Measurements from ENCODE around the gene BICRA. TPM values are rescaled to one million over a fixed set of nuclear protein-coding genes. Genes with fewer than 3 reads are reported as not detected.

Gene BICRA
- total RNA-seq, 2 experiments from 2014 or later = 4.4 to 16.0 TPM

DNA sequence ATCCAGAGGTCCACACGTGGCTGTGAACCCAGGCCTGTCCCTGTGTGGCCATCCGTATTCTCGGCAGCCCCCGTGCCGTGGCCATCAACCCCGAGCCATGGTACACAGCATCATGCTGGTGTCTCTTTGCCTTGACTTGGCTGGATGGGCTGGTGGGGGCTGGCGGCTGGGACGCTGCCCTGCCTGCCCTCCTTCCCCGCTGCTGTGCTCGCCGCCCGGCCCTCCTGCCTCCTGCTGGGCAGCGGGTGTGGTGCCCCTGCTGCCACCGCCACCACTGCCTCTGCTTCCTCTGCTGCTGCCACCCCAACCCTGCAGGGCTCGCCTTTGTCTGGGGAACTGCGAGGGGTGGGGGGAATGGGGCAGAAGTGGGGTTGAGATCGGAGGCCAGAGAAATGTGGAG, 84.6 kb downstream of the BICRA start:
- TF ChIP-seq, protein P1, sequence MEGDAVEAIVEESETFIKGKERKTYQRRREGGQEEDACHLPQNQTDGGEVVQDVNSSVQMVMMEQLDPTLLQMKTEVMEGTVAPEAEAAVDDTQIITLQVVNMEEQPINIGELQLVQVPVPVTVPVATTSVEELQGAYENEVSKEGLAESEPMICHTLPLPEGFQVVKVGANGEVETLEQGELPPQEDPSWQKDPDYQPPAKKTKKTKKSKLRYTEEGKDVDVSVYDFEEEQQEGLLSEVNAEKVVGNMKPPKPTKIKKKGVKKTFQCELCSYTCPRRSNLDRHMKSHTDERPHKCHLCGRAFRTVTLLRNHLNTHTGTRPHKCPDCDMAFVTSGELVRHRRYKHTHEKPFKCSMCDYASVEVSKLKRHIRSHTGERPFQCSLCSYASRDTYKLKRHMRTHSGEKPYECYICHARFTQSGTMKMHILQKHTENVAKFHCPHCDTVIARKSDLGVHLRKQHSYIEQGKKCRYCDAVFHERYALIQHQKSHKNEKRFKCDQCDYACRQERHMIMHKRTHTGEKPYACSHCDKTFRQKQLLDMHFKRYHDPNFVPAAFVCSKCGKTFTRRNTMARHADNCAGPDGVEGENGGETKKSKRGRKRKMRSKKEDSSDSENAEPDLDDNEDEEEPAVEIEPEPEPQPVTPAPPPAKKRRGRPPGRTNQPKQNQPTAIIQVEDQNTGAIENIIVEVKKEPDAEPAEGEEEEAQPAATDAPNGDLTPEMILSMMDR (conservative IDR thresholded peaks at IDR 0.05; ENCODE audit: low read length) = no peak
- no peak for TF ChIP-seq EZH2phosphoT487 (IDR thresholded peaks at IDR 0.05; ENCODE audit: borderline replicate concordance, low read depth, low read length)
- BruUV-seq (replicated peaks) = no TSS peak
- peaks cover 5% of the 10 kb centered on the region for H3K4me1 ChIP-seq (ENCODE audit: insufficient read depth, low read length, poor library complexity, severe bottlenecking)
- peaks cover 14% of the 10 kb centered on the region for H3K36me3 ChIP-seq (ENCODE audit: insufficient read depth, low read length)
- ChIA-PET CTCF (ENCODE audit: unreplicated experiment) (no interaction called here), POLR2A (no interaction called here)
- no peaks in the 10 kb centered on the region for H3K9me2 ChIP-seq (ENCODE audit: insufficient read depth, low read length)
- no peak for DNase-seq (ENCODE audit: low spot score)
- intact Hi-C loops (cut with micrococcal nuclease; ENCODE audit: unreplicated experiment) = no loop called here
- no peaks in the 10 kb centered on the region for H3K79me2 ChIP-seq (ENCODE audit: insufficient read depth, low read depth, low read length)
- H2AFZ ChIP-seq (ENCODE audit: low read length) = no peak overlapping the region
- no peak overlapping the region for H3K27ac ChIP-seq (ENCODE audit: low read depth, low read length, poor library complexity, severe bottlenecking)
- H4K20me1 ChIP-seq (ENCODE audit: insufficient read depth, low read length) = no peaks in the 10 kb centered on the region
- H3K9me3 ChIP-seq (ENCODE audit: low read length) = no peaks in the 10 kb centered on the region
- H3K4me2 ChIP-seq (ENCODE audit: low read length) = no peak overlapping the region
- H3K4me3 ChIP-seq (ENCODE audit: low read depth, low read length, poor library complexity, severe bottlenecking) = no peak overlapping the region

DNA sequence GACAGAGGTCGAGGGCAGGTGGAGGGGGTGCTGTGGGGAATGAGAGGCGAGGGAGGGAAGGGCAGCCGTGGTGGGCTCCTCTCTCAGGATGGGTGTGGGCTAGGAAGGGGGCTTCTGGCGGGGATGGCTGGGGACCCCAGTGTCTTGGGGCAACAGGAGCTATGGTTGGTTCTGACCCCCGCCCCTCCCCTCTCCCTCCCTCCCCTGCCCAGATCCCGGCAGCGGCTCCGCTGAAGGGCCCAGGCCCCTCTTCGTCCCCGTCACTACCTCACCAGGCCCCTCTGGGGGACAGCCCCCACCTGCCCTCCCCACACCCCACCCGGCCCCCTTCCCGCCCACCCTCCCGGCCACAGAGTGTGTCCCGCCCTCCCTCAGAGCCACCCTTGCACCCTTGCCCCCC, 85.0 kb downstream of the BICRA start:
- POLR2A ChIA-PET = interaction anchor here (0.6 kb wide), 1 partner anchor 397 kb away, joined by 5 read pairs; no protein-coding TSS in a partner anchor
- intact Hi-C loops (cut with micrococcal nuclease; ENCODE audit: unreplicated experiment) = no loop called here

More for the DNA sequence above, 85.0 kb downstream of the BICRA start:
- no peak for TF ChIP-seq EZH2phosphoT487 (IDR thresholded peaks at IDR 0.05; ENCODE audit: borderline replicate concordance, low read depth, low read length)
- TF ChIP-seq, protein P1 (conservative IDR thresholded peaks at IDR 0.05; ENCODE audit: low read length) = no peak
- H3K27ac ChIP-seq (ENCODE audit: low read depth, low read length, poor library complexity, severe bottlenecking) = no peak overlapping the region
- no peaks in the 10 kb centered on the region for H3K79me2 ChIP-seq (ENCODE audit: insufficient read depth, low read depth, low read length)
- CTCF ChIA-PET (ENCODE audit: unreplicated experiment) = no interaction called here
- DNase-seq (ENCODE audit: low spot score) = no peak
- H3K9me2 ChIP-seq (ENCODE audit: insufficient read depth, low read length) = no peaks in the 10 kb centered on the region
- no peaks in the 10 kb centered on the region for H4K20me1 ChIP-seq (ENCODE audit: insufficient read depth, low read length)
- peaks cover 18% of the 10 kb centered on the region for H3K36me3 ChIP-seq (ENCODE audit: insufficient read depth, low read length)
- no peak overlapping the region for H3K4me3 ChIP-seq (ENCODE audit: low read depth, low read length, poor library complexity, severe bottlenecking)
- H3K9me3 ChIP-seq (ENCODE audit: low read length) = no peaks in the 10 kb centered on the region
- H3K4me1 ChIP-seq (ENCODE audit: insufficient read depth, low read length, poor library complexity, severe bottlenecking) = peaks cover 5% of the 10 kb centered on the region
- H3K4me2 ChIP-seq (ENCODE audit: low read length) = no peak overlapping the region
- H2AFZ ChIP-seq (ENCODE audit: low read length) = no peak overlapping the region
- BruUV-seq (replicated peaks) = no TSS peak
